ENCODE results near the gene F12. TPM values are rescaled to one million over a fixed set of nuclear protein-coding genes. Genes with fewer than 3 reads are reported as not detected.

F12 gene
- total RNA-seq, 1 experiment from 2014 or later = 13.4 TPM

DNA sequence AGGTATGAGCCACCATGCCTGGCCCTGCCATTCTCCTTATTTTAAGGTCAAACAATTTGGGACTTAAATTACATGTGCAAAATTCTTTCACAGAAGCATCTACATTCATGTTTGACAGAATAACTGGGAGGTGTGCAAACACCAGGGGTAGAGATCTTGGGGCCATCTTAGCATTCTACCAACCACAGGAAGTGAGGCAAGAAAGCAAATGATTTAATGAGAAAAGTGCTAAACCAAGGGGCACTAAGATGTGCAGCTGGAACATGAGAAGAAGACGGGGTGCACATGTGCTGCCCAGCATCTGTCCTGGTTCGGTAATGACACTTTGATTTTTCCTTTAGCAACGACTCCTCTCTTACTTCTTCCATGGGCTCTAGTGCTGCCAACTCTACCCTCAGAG, 1.2 kb upstream of the F12 start:
- in situ Hi-C loops (cut with HindIII; ENCODE audit: low pct_unique_long_range_greater_than_20kb, low sequenced_read_pairs) = no loop called here
- ChIA-PET POLR2A (no interaction called here), CTCF (no interaction called here)

DNA sequence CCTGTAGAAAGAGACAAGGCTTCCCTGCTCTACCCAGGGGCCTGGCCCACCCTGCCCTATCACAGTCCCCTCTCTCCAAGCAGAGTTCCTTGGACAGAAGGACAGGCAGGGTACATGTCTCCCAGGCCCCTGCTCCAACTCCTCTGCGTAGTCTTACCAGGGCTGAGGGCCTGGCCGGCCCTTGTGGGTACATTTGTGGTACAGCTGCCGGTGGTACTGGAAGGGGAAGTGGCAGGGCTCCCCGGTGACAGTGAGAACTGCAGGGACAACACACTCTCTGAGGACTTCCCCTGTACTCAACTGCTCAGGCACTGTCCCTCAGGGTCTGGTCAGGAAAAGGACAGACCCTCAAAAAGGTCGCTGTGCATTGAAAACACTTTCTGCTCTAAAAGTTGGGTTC, 3.6 kb downstream of the F12 start:
- intact Hi-C loops (cut with micrococcal nuclease; ENCODE audit: unreplicated experiment) (no loop called here), in situ Hi-C loops (cut with HindIII; ENCODE audit: low pct_unique_long_range_greater_than_20kb, low sequenced_read_pairs) (no loop called here)
- DNase-seq (ENCODE audit: low read depth, low spot score) (no peak), ATAC-seq (no peak)
- Histone ChIP-seq H3K27ac (ENCODE audit: low read length) (no peak overlapping the region), H3K4me3 (ENCODE audit: low read depth in 2 of 2, low read length in 2 of 2) (no peak overlapping the region), H3K27me3 (ENCODE audit: control insufficient read depth, insufficient read depth, low read length) (no peaks in the 10 kb centered on the region), H3K9me3 (ENCODE audit: control insufficient read depth, insufficient read depth, low read depth, low read length) (no peaks in the 10 kb centered on the region), H3K36me3 (ENCODE audit: control insufficient read depth, insufficient read depth, low read length) (no peaks in the 10 kb centered on the region), H3K4me1 (ENCODE audit: control insufficient read depth, insufficient read depth, low read length) (peaks cover 10% of the 10 kb centered on the region)
- TF ChIP-seq POLR2AphosphoS5 (IDR thresholded peaks at IDR 0.05; ENCODE audit: low read depth, low read length) = no peak
- TF ChIP-seq SIN3A (IDR thresholded peaks at IDR 0.05; ENCODE audit: borderline replicate concordance, insufficient read depth, low read depth, low read length) = no peak
- TF ChIP-seq TCF7L2 (IDR thresholded peaks at IDR 0.05; ENCODE audit: low read depth, low read length) = no peak
- TF ChIP-seq, protein P1, sequence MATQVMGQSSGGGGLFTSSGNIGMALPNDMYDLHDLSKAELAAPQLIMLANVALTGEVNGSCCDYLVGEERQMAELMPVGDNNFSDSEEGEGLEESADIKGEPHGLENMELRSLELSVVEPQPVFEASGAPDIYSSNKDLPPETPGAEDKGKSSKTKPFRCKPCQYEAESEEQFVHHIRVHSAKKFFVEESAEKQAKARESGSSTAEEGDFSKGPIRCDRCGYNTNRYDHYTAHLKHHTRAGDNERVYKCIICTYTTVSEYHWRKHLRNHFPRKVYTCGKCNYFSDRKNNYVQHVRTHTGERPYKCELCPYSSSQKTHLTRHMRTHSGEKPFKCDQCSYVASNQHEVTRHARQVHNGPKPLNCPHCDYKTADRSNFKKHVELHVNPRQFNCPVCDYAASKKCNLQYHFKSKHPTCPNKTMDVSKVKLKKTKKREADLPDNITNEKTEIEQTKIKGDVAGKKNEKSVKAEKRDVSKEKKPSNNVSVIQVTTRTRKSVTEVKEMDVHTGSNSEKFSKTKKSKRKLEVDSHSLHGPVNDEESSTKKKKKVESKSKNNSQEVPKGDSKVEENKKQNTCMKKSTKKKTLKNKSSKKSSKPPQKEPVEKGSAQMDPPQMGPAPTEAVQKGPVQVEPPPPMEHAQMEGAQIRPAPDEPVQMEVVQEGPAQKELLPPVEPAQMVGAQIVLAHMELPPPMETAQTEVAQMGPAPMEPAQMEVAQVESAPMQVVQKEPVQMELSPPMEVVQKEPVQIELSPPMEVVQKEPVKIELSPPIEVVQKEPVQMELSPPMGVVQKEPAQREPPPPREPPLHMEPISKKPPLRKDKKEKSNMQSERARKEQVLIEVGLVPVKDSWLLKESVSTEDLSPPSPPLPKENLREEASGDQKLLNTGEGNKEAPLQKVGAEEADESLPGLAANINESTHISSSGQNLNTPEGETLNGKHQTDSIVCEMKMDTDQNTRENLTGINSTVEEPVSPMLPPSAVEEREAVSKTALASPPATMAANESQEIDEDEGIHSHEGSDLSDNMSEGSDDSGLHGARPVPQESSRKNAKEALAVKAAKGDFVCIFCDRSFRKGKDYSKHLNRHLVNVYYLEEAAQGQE (IDR thresholded peaks at IDR 0.05; ENCODE audit: insufficient read depth in 1 of 2, low read depth in 2 of 2, low read length in 1 of 2) = no peak
- TF ChIP-seq CTCF (IDR thresholded peaks at IDR 0.05) = no peak
- POLR2A ChIA-PET = no interaction called here
- BruUV-seq (replicated peaks) = no TSS peak
- CTCF ChIA-PET = no interaction called here

More for the DNA sequence above, 1.2 kb upstream of the F12 start:
- no peak for DNase-seq (ENCODE audit: low read depth, low spot score)
- Histone ChIP-seq H3K27me3 (ENCODE audit: control insufficient read depth, insufficient read depth, low read length) (no peaks in the 10 kb centered on the region), H3K4me3 (ENCODE audit: low read depth in 2 of 2, low read length in 2 of 2) (no peak overlapping the region), H3K4me1 (ENCODE audit: control insufficient read depth, insufficient read depth, low read length) (no peaks in the 10 kb centered on the region), H3K36me3 (ENCODE audit: control insufficient read depth, insufficient read depth, low read length) (no peaks in the 10 kb centered on the region), H3K27ac (ENCODE audit: low read length) (no peak overlapping the region), H3K9me3 (ENCODE audit: control insufficient read depth, insufficient read depth, low read depth, low read length) (no peaks in the 10 kb centered on the region)
- TF ChIP-seq CTCF (IDR thresholded peaks at IDR 0.05) (no peak), SIN3A (IDR thresholded peaks at IDR 0.05; ENCODE audit: borderline replicate concordance, insufficient read depth, low read depth, low read length) (no peak), TCF7L2 (IDR thresholded peaks at IDR 0.05; ENCODE audit: low read depth, low read length) (no peak), POLR2AphosphoS5 (IDR thresholded peaks at IDR 0.05; ENCODE audit: low read depth, low read length) (no peak)
- TF ChIP-seq, protein P1 (IDR thresholded peaks at IDR 0.05; ENCODE audit: insufficient read depth in 1 of 2, low read depth in 2 of 2, low read length in 1 of 2) = no peak
- intact Hi-C loops (cut with micrococcal nuclease; ENCODE audit: unreplicated experiment) = no loop called here
- BruUV-seq (replicated peaks) = no TSS peak
- no peak for ATAC-seq

All from Panc1 (cell line).